ENCODE data around the gene CDC42EP3.

Gene CDC42EP3

DNA sequence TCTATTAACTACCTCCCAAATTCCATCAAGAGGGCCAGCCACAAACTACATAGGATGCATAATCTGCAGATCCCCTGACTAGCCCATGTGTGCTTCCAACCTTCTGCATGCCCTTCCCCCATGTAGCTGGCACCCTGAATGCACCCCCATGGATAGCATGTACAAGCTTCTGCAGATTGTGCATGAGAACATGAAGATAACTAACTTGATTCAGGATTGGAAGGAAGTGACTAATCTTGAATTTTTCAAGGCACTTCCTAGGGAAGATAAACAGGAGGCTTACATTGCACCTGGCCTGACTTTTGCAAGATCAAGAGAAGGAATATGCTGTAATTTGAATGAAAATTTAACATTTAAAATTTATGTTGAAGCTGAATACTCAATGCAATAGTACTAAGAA lies 66.7 kb downstream of the CDC42EP3 start:
- Histone ChIP-seq H3K79me2 (ENCODE audit: low read length) (no peaks in the 10 kb centered on the region), H3K27ac (ENCODE audit: low read length) (no peak overlapping the region), H4K20me1 (ENCODE audit: insufficient read depth, low read length) (no peaks in the 10 kb centered on the region), H2AFZ (ENCODE audit: low read depth, low read length) (no peak overlapping the region), H3K9ac (ENCODE audit: low read length) (no peak overlapping the region), H3K4me1 (ENCODE audit: low read length) (peaks cover 35% of the 10 kb centered on the region), H3K4me2 (ENCODE audit: low read length) (no peak overlapping the region), H3K27me3 (ENCODE audit: low read depth, low read length) (no peaks in the 10 kb centered on the region), H3K36me3 (replicated peaks; ENCODE audit: low read depth, low read length) (no peaks in the 10 kb centered on the region), H3K4me3 (ENCODE audit: low read length) (no peak overlapping the region), H3K9me3 (ENCODE audit: insufficient read depth, low read length) (peaks cover 11% of the 10 kb centered on the region; the same call in 1 of the 2 replicates)
- TF ChIP-seq, protein P1, sequence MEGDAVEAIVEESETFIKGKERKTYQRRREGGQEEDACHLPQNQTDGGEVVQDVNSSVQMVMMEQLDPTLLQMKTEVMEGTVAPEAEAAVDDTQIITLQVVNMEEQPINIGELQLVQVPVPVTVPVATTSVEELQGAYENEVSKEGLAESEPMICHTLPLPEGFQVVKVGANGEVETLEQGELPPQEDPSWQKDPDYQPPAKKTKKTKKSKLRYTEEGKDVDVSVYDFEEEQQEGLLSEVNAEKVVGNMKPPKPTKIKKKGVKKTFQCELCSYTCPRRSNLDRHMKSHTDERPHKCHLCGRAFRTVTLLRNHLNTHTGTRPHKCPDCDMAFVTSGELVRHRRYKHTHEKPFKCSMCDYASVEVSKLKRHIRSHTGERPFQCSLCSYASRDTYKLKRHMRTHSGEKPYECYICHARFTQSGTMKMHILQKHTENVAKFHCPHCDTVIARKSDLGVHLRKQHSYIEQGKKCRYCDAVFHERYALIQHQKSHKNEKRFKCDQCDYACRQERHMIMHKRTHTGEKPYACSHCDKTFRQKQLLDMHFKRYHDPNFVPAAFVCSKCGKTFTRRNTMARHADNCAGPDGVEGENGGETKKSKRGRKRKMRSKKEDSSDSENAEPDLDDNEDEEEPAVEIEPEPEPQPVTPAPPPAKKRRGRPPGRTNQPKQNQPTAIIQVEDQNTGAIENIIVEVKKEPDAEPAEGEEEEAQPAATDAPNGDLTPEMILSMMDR (IDR thresholded peaks at IDR 0.05; ENCODE audit: low read depth, low read length): no peak
- TF ChIP-seq EZH2phosphoT487 (IDR thresholded peaks at IDR 0.05; ENCODE audit: low read depth): no peak

DNA sequence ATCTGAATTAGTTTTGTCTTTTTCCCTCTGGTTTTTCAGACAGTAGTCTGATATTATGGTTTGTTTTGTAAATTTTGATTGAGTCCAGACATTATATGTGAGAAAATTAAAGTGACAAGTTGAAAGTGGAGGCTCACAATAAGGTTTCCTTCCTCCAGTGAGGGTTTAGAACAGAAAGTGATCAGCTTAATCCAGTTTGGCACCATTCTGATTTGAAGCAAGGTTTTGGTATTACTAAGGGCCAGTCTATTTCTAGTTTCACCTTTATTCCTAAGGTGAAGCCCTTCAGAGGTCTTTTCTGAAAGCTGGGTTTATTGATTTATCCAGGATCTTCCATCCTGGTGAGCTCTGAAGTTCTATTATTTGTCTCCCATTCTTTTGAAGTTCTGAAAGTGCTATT lies 68.7 kb downstream of the CDC42EP3 start:
- Histone ChIP-seq H2AFZ (ENCODE audit: low read depth, low read length) (no peak overlapping the region), H3K9ac (ENCODE audit: low read length) (no peak overlapping the region), H3K4me3 (ENCODE audit: low read length) (no peak overlapping the region), H3K4me1 (ENCODE audit: low read length) (peaks cover 35% of the 10 kb centered on the region), H4K20me1 (ENCODE audit: insufficient read depth, low read length) (no peaks in the 10 kb centered on the region), H3K27me3 (ENCODE audit: low read depth, low read length) (no peaks in the 10 kb centered on the region), H3K9me3 (ENCODE audit: insufficient read depth, low read length) (peaks cover 11% of the 10 kb centered on the region; the same call in 1 of the 2 replicates), H3K79me2 (ENCODE audit: low read length) (no peaks in the 10 kb centered on the region), H3K36me3 (replicated peaks; ENCODE audit: low read depth, low read length) (no peaks in the 10 kb centered on the region), H3K27ac (ENCODE audit: low read length) (no peak overlapping the region), H3K4me2 (ENCODE audit: low read length) (peak overlapping the region; percentile 30)
- TF ChIP-seq, protein P1 (IDR thresholded peaks at IDR 0.05; ENCODE audit: low read depth, low read length): no peak
- TF ChIP-seq EZH2phosphoT487 (IDR thresholded peaks at IDR 0.05; ENCODE audit: low read depth): no peak

DNA sequence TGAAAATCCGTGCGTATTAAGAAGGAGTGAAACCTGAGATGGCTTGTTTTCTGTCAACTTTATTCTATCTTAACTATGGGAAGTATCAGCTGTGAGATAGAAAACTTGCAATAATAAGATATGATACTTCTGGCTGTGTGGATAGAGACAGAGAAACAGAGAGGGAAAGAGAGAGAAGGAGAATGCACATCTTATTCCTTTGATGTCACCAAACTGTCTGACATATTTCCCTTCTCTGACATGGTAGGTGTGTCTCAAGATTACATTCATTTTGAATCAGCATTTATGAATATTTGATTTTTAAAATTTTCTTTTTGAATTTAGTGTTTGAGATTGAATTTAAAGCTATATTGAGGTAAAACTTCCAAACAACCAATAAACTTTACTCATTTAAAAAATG lies 69.4 kb downstream of the CDC42EP3 start:
- Histone ChIP-seq H3K4me2 (ENCODE audit: low read length) (peak overlapping the region; percentile 63), H4K20me1 (ENCODE audit: insufficient read depth, low read length) (no peaks in the 10 kb centered on the region), H3K27ac (ENCODE audit: low read length) (peak overlapping the region; percentile 52; the same call in 1 of the 2 replicates), H3K9ac (ENCODE audit: low read length) (no peak overlapping the region), H3K4me1 (ENCODE audit: low read length) (peaks cover 35% of the 10 kb centered on the region), H3K27me3 (ENCODE audit: low read depth, low read length) (no peaks in the 10 kb centered on the region), H2AFZ (ENCODE audit: low read depth, low read length) (no peak overlapping the region), H3K9me3 (ENCODE audit: insufficient read depth, low read length) (peaks cover 11% of the 10 kb centered on the region; the same call in 1 of the 2 replicates), H3K4me3 (ENCODE audit: low read length) (no peak overlapping the region), H3K36me3 (replicated peaks; ENCODE audit: low read depth, low read length) (no peaks in the 10 kb centered on the region), H3K79me2 (ENCODE audit: low read length) (no peaks in the 10 kb centered on the region)
- TF ChIP-seq, protein P1 (IDR thresholded peaks at IDR 0.05; ENCODE audit: low read depth, low read length): no peak
- no peak for TF ChIP-seq EZH2phosphoT487 (IDR thresholded peaks at IDR 0.05; ENCODE audit: low read depth)

DNA sequence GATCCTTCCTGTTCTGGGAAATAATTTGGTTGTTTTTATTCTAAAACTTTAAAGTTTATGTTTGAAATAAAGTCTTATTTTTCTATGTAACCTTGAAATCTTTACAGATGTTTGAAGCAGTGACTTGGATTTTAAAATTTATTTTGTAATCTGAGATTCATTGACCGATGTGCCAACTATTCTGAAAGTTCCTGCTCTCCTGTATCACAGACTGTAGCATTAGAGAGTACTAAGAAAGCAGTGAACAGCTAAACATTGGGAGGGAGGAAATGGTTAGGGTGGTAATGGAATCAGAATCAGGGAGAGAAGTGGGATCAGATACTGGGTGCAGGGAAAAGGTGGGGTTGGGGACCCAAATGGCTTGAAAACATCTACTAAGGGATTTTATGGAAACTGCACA lies 69.9 kb downstream of the CDC42EP3 start:
- H3K4me2 ChIP-seq (ENCODE audit: low read length): peak overlapping the region; percentile 63
- H2AFZ ChIP-seq (ENCODE audit: low read depth, low read length): no peak overlapping the region
- no peaks in the 10 kb centered on the region for H3K79me2 ChIP-seq (ENCODE audit: low read length)

More for the DNA sequence above, 69.9 kb downstream of the CDC42EP3 start:
- TF ChIP-seq EZH2phosphoT487 (IDR thresholded peaks at IDR 0.05; ENCODE audit: low read depth): no peak
- TF ChIP-seq, protein P1 (IDR thresholded peaks at IDR 0.05; ENCODE audit: low read depth, low read length): no peak
- Histone ChIP-seq H3K4me1 (ENCODE audit: low read length) (peaks cover 35% of the 10 kb centered on the region), H3K9me3 (ENCODE audit: insufficient read depth, low read length) (peaks cover 10% of the 10 kb centered on the region; the same call in 1 of the 2 replicates), H3K27ac (ENCODE audit: low read length) (peak overlapping the region; percentile 52; the same call in 1 of the 2 replicates), H3K9ac (ENCODE audit: low read length) (no peak overlapping the region), H3K4me3 (ENCODE audit: low read length) (peak overlapping the region; percentile 30; the same call in 1 of the 2 replicates), H3K36me3 (replicated peaks; ENCODE audit: low read depth, low read length) (no peaks in the 10 kb centered on the region), H3K27me3 (ENCODE audit: low read depth, low read length) (no peaks in the 10 kb centered on the region), H4K20me1 (ENCODE audit: insufficient read depth, low read length) (no peaks in the 10 kb centered on the region)

Data from OCI-LY3 (cell line).